Measurements from ENCODE around the gene GLOD5.

DNA sequence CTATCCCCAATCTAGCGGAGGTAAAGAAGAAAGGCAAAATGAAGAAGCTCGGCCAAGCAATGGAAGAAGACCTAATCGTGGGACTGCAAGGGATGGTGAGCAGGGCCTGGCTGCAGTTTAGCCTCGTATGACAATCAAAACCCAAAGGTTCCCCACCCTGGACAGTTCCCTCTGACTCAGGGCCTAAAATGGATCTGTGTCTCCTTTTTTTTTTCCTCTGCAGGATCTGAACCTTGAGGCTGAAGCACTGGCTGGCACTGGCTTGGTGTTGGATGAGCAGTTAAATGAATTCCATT, 41.3 kb downstream of the GLOD5 start:
- TF ChIP-seq, protein P1, sequence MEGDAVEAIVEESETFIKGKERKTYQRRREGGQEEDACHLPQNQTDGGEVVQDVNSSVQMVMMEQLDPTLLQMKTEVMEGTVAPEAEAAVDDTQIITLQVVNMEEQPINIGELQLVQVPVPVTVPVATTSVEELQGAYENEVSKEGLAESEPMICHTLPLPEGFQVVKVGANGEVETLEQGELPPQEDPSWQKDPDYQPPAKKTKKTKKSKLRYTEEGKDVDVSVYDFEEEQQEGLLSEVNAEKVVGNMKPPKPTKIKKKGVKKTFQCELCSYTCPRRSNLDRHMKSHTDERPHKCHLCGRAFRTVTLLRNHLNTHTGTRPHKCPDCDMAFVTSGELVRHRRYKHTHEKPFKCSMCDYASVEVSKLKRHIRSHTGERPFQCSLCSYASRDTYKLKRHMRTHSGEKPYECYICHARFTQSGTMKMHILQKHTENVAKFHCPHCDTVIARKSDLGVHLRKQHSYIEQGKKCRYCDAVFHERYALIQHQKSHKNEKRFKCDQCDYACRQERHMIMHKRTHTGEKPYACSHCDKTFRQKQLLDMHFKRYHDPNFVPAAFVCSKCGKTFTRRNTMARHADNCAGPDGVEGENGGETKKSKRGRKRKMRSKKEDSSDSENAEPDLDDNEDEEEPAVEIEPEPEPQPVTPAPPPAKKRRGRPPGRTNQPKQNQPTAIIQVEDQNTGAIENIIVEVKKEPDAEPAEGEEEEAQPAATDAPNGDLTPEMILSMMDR (conservative IDR thresholded peaks at IDR 0.05; ENCODE audit: low read depth, low read length) = no peak
- TF ChIP-seq POLR2A (IDR thresholded peaks at IDR 0.05; ENCODE audit: low read depth, low read length) (no peak), MXI1 (IDR thresholded peaks at IDR 0.05; ENCODE audit: borderline replicate concordance, low read depth, low read length) (no peak)
